Ishikawa (cell line): ENCODE measurements around the gene TSNAX.

Experiments used
- CEBPB ChIP-seq: IDR thresholded peaks from 2 replicates; pipeline ENCODE4 v1.6.1; 2012
- CREB1 ChIP-seq: IDR thresholded peaks from 2 replicates; pipeline ENCODE4 v1.6.1; 2012; ENCODE audit warnings: low read depth
- EGR1 ChIP-seq: IDR thresholded peaks from 2 replicates; pipeline ENCODE4 v1.6.1; 2012
- EP300 ChIP-seq: IDR thresholded peaks from 2 replicates; pipeline ENCODE4 v1.6.1; 2012; ENCODE audit warnings: borderline replicate concordance
- FOXM1 ChIP-seq: IDR thresholded peaks from 2 replicates; pipeline ENCODE4 v1.6.1; 2012; ENCODE audit warnings: low read depth, borderline replicate concordance
- NFIC ChIP-seq: IDR thresholded peaks from 2 replicates; pipeline ENCODE4 v1.6.1; 2012
- RAD21 ChIP-seq: IDR thresholded peaks from 2 replicates; pipeline ENCODE4 v1.6.1; 2012; ENCODE audit warnings: low read depth
- TAF1 ChIP-seq: IDR thresholded peaks from 2 replicates; pipeline ENCODE4 v1.6.1; 2012; ENCODE audit warnings: low read depth, mild to moderate bottlenecking
- TCF12 ChIP-seq: IDR thresholded peaks from 2 replicates; pipeline ENCODE4 v1.6.1; 2012; ENCODE audit warnings: low read depth
- TEAD4 ChIP-seq: IDR thresholded peaks from 2 replicates; pipeline ENCODE4 v1.6.1; 2012
- YY1 ChIP-seq: IDR thresholded peaks from 2 replicates; pipeline ENCODE4 v1.6.1; 2012; ENCODE audit warnings: low read depth
- TF ChIP-seq, protein P1 (sequence below): IDR thresholded peaks from 2 replicates; pipeline ENCODE4 v1.6.1; 2012
- TF ChIP-seq, protein P2 (sequence below): IDR thresholded peaks from 2 replicates; pipeline ENCODE4 v1.6.1; 2012; ENCODE audit warnings: low read depth, mild to moderate bottlenecking

DNA sequence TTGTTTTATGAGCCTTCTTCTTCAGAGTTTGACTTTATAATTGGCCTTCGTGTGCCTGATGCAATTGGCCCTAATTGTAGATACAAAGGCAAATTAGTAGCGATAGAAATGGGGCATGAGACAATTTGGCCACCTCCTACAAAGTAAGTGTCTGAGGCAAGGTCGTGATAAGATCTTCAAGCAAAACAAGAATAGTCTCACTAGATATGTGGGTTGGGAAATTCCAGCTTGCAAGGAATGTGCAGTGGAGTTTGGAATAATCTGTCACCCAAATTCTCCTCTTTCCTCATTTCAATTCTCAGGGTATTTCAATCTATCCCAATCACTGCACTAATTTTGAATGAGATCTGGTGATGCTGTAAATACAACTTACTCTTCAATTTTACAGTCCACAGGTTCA, 11.4 kb upstream of the TSNAX start:
- TF ChIP-seq TCF12 (no peak), YY1 (no peak), NFIC (no peak), EP300 (no peak), RAD21 (no peak), FOXM1 (no peak), CREB1 (no peak), TEAD4 (no peak), TAF1 (no peak), CEBPB (no peak), EGR1 (no peak)
- TF ChIP-seq, protein P1, sequence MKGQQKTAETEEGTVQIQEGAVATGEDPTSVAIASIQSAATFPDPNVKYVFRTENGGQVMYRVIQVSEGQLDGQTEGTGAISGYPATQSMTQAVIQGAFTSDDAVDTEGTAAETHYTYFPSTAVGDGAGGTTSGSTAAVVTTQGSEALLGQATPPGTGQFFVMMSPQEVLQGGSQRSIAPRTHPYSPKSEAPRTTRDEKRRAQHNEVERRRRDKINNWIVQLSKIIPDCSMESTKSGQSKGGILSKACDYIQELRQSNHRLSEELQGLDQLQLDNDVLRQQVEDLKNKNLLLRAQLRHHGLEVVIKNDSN, result no peak
- TF ChIP-seq, protein P2, sequence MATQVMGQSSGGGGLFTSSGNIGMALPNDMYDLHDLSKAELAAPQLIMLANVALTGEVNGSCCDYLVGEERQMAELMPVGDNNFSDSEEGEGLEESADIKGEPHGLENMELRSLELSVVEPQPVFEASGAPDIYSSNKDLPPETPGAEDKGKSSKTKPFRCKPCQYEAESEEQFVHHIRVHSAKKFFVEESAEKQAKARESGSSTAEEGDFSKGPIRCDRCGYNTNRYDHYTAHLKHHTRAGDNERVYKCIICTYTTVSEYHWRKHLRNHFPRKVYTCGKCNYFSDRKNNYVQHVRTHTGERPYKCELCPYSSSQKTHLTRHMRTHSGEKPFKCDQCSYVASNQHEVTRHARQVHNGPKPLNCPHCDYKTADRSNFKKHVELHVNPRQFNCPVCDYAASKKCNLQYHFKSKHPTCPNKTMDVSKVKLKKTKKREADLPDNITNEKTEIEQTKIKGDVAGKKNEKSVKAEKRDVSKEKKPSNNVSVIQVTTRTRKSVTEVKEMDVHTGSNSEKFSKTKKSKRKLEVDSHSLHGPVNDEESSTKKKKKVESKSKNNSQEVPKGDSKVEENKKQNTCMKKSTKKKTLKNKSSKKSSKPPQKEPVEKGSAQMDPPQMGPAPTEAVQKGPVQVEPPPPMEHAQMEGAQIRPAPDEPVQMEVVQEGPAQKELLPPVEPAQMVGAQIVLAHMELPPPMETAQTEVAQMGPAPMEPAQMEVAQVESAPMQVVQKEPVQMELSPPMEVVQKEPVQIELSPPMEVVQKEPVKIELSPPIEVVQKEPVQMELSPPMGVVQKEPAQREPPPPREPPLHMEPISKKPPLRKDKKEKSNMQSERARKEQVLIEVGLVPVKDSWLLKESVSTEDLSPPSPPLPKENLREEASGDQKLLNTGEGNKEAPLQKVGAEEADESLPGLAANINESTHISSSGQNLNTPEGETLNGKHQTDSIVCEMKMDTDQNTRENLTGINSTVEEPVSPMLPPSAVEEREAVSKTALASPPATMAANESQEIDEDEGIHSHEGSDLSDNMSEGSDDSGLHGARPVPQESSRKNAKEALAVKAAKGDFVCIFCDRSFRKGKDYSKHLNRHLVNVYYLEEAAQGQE, result no peak
